ENCODE data around the gene FAM234B. TPM values are rescaled to one million over a fixed set of nuclear protein-coding genes. Genes with fewer than 3 reads are reported as not detected.

Gene FAM234B
- polyA plus RNA-seq, 1 of the 3 experiments (the other 2 are of a cell fraction), result 3.7 TPM

GRCh38 chr12:13038491-13039161, 5.6 kb upstream of the FAM234B start (continued):
- TF ChIP-seq GATA2 (CRISPR knock-in tag; IDR thresholded peaks at IDR 0.05) (no peak), MXI1 (IDR thresholded peaks at IDR 0.05; ENCODE audit: low read depth, low read length) (no peak), USF1 (IDR thresholded peaks at IDR 0.05; ENCODE audit: borderline replicate concordance, low read depth) (no peak), MEF2A (IDR thresholded peaks at IDR 0.05; ENCODE audit: borderline replicate concordance, low read depth) (no peak), FOSL2 (IDR thresholded peaks at IDR 0.05; ENCODE audit: borderline replicate concordance, low read depth) (no peak), RAD21 (IDR thresholded peaks at IDR 0.05; ENCODE audit: low read length) (no peak), TCF12 (IDR thresholded peaks at IDR 0.05) (no peak), MAX (IDR thresholded peaks at IDR 0.05; ENCODE audit: low read depth) (no peak)

- Histone ChIP-seq H2AFZ (ENCODE audit: low read depth) (no peak overlapping the region), H3K79me2 (ENCODE audit: insufficient read depth) (no peaks in the 10 kb centered on the region), H4K20me1 (ENCODE audit: insufficient read depth) (no peaks in the 10 kb centered on the region), H3K4me1 (ENCODE audit: control insufficient read depth in 1 of 2, insufficient read depth in 2 of 2, low read depth in 1 of 2, low read length in 1 of 2) (peaks cover 0 to 2% of the 10 kb centered on the region in 2 experiments; a peak in 1 of 4 replicates), H3K9me3 (no peaks in the 10 kb centered on the region), H3K36me3 (replicated peaks in 1 of 2; ENCODE audit: control insufficient read depth in 1 of 2, insufficient read depth in 2 of 2, low read length in 1 of 2) (no peaks in the 10 kb centered on the region), H3K27ac (ENCODE audit: low read depth in 2 of 2, low read length in 1 of 2) (no peak overlapping the region), H3K27me3 (ENCODE audit: insufficient read depth) (no peaks in the 10 kb centered on the region), H3K4me2 (no peak overlapping the region), H3K9ac (no peak overlapping the region), H3K4me3 (ENCODE audit: low read depth in 2 of 2, low read length in 1 of 2) (no peak overlapping the region), H3F3A (replicated peaks; ENCODE audit: insufficient read depth) (peaks cover 5% of the 10 kb centered on the region), H3K9me2 (no peaks in the 10 kb centered on the region)
- TF ChIP-seq RFX5 (IDR thresholded peaks at IDR 0.05; ENCODE audit: low read length) (no peak), REST (IDR thresholded peaks at IDR 0.05; ENCODE audit: low read depth, low read length) (no peak), SIN3A (IDR thresholded peaks at IDR 0.05; ENCODE audit: borderline replicate concordance, low read depth, low read length) (no peak), GABPA (IDR thresholded peaks at IDR 0.05; ENCODE audit: low read depth) (no peak), TCF12 (IDR thresholded peaks at IDR 0.05) (no peak), CTCF (IDR thresholded peaks at IDR 0.05) (no peak), GATA2 (CRISPR knock-in tag; IDR thresholded peaks at IDR 0.05) (no peak), TEAD4 (IDR thresholded peaks at IDR 0.05; ENCODE audit: borderline replicate concordance, insufficient read depth) (no peak), YY1 (IDR thresholded peaks at IDR 0.05; ENCODE audit: low read depth) (no peak), NFIC (IDR thresholded peaks at IDR 0.05; ENCODE audit: borderline replicate concordance) (no peak), CHD2 (IDR thresholded peaks at IDR 0.05; ENCODE audit: low read length, partially characterized antibody) (no peak), POLR2AphosphoS5 (IDR thresholded peaks at IDR 0.05; ENCODE audit: low read depth, low read length) (no peak), FOSL2 (IDR thresholded peaks at IDR 0.05; ENCODE audit: borderline replicate concordance, low read depth) (no peak), USF2 (IDR thresholded peaks at IDR 0.05; ENCODE audit: borderline replicate concordance, low read depth, low read length) (no peak)
- ChIA-PET CTCF (interaction anchor here (1.8 kb wide), 1 partner anchor 173 kb away, joined by 6 read pairs; no protein-coding TSS in a partner anchor), POLR2A (interaction anchor here (0.7 kb wide), 1 partner anchor 32 kb away, joined by 3 read pairs; no protein-coding TSS in a partner anchor)
- 83% methylated on average over 5 of the region's 5 CpGs for WGBS (ENCODE audit: low lambda C conversion rate)
- DNase-seq, result no peak
Observed at GRCh38 chr12:13039328-13039956, 4.7 kb upstream of the FAM234B start.

Measured in SK-N-SH (cell line).